Activated CD8-positive, alpha-beta T cell treated with anti-CD3 and anti-CD28 coated beads for 36 hours (primary cell): ENCODE data around the gene MLH3. TPM values are rescaled to one million over a fixed set of nuclear protein-coding genes. Genes with fewer than 3 reads are reported as not detected.

Experiments
- ATAC-seq: fragments of 200-7000 bp; cut with Tn5 transposase; one replicate; pipeline ENCODE4 v1.10.0; 2021; ENCODE audit warnings: mild to moderate bottlenecking, moderate library complexity
- CTCF ChIA-PET: fragments of 350-600 bp; sonication (Branson Sonifier 250); formaldehyde crosslinking; loops from one replicate; lab custom pipeline; 2021; ENCODE audit warnings: antibody characterized with exemption; lab: Charles Lee
- POLR2A ChIA-PET: fragments of 350-600 bp; sonication (Branson Sonifier 250); formaldehyde crosslinking; loops from one replicate; lab custom pipeline; 2021; ENCODE audit warnings: antibody characterized with exemption; lab: Charles Lee
- DNase-seq: peaks from one replicate; pipeline ENCODE4 v3.0.0-alpha.2; 2020
- H3K27ac Mint-ChIP-seq: one replicate; pipeline ENCODE4 v1.8.0; 2021; ENCODE audit warnings: mild to moderate bottlenecking, mixed read lengths
- H3K27me3 Mint-ChIP-seq: one replicate; pipeline ENCODE4 v1.8.0; 2021; ENCODE audit warnings: mixed read lengths
- H3K36me3 Mint-ChIP-seq: one replicate; pipeline ENCODE4 v1.8.0; 2021; ENCODE audit warnings: low read depth, mixed read lengths
- H3K4me1 Mint-ChIP-seq: one replicate; pipeline ENCODE4 v1.8.0; 2021; ENCODE audit warnings: low read depth, mixed read lengths
- H3K4me3 Mint-ChIP-seq: one replicate; pipeline ENCODE4 v1.8.0; 2021; ENCODE audit warnings: mild to moderate bottlenecking, moderate library complexity, mixed read lengths
- H3K9me3 Mint-ChIP-seq: one replicate; pipeline ENCODE4 v1.8.0; 2021; ENCODE audit warnings: mixed read lengths
- intact Hi-C: fragments of 100-400 bp; cut with micrococcal nuclease; formaldehyde crosslinking; loops from one replicate; pipeline ENCODE4 v1.10.0; 2022
- total RNA-seq, 2 experiments: library from RNA; stranded (reverse); gene quantifications; one replicate each; pipeline ENCODE4 v1.2.3, GENCODE V29; 2021
- TF ChIP-seq, protein P1 (sequence below): fragments of 200-600 bp; IDR thresholded peaks from one replicate; pipeline ENCODE4 v1.8.0; 2022; ENCODE audit warnings: antibody characterized with exemption, mild to moderate bottlenecking

Gene MLH3
- total RNA-seq, 2 experiments from 2014 or later, result 26.8 to 29.0 TPM

DNA sequence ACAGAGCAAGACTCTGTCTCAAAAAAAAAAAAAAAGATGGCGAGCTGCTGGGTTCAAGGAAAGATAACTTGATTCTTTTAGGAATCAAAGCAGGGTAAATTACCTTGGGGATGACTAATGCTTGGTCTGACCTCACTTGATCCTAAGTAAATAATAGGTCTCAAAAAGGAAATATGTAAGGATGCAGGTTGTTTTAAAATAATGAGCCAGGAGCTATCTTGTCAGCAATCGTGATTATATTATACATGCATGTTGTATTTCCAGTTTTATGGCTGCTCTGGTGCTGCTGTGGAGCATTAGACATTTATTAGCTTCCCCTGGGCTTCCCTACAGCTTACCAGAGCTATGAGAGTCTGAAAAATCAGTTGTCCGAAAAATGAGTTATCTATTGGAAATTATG, 45.9 kb downstream of the MLH3 start:
- POLR2A ChIA-PET, result interaction anchor here (1.3 to 2.1 kb wide), 2 partner anchors 8 to 66 kb away, joined by 3 to 7 read pairs; no protein-coding TSS in a partner anchor
- peaks cover 51% of the 10 kb centered on the region for H3K36me3 Mint-ChIP-seq
- intact Hi-C loops, result no loop called here

DNA sequence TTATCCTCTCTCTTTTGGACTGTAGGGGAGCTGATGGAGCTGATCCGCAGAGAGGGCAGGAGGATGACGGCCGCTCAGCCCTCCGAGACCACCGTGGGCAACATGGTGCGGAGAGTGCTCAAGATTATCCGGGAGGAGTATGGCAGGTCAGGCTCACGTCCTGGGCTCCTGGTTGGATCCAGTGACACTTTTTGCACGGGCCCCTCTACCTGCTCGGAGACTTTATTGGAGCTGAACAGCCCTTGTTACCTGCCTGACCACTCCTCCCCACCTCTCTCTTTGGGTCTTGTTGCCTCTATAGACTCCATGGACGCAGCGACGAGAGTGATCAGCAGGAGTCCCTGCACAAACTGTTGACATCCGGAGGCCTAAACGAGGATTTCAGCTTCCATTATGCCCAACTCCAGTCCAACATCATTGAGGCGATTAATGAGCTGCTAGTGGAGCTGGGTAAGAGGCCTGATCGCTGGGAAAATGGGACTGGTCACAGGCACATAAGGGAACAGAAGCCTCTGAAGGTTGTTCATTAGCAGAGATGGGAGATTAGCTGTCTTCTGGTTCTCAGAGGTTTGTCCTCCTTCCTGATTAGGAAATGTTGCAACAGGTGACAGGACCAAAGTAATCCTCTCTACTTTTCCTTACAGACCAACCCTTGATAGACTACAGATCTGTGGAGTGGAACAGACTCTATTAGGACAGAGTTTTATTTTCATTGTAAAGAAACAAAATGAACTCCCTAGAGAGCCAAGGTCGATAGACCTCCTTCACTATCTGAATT, 47.8 kb downstream of the MLH3 start:
- H3K27ac Mint-ChIP-seq, result peak overlapping the region; percentile 95
- peaks cover 41% of the 10 kb centered on the region for H3K4me1 Mint-ChIP-seq
- H3K4me3 Mint-ChIP-seq, result peak overlapping the region; percentile 94
- intact Hi-C loops, result no loop called here
- ChIA-PET POLR2A (interaction anchor here (0.9 to 2.1 kb wide), 9 partner anchors 8 to 80 kb away, joined by 3 to 8 read pairs (median 5); partner anchors contain the start of gene RPS6KL1), CTCF (interaction anchor here (0.7 to 2.4 kb wide), 9 partner anchors 12 to 143 kb away, joined by 3 to 9 read pairs (median 4); no protein-coding TSS in a partner anchor)
- no peak for ATAC-seq
- no peaks in the 10 kb centered on the region for H3K27me3 Mint-ChIP-seq
- peak; percentile 14 for DNase-seq
- H3K9me3 Mint-ChIP-seq, result no peaks in the 10 kb centered on the region
- H3K36me3 Mint-ChIP-seq, result peaks cover 34% of the 10 kb centered on the region
- TF ChIP-seq, protein P1, sequence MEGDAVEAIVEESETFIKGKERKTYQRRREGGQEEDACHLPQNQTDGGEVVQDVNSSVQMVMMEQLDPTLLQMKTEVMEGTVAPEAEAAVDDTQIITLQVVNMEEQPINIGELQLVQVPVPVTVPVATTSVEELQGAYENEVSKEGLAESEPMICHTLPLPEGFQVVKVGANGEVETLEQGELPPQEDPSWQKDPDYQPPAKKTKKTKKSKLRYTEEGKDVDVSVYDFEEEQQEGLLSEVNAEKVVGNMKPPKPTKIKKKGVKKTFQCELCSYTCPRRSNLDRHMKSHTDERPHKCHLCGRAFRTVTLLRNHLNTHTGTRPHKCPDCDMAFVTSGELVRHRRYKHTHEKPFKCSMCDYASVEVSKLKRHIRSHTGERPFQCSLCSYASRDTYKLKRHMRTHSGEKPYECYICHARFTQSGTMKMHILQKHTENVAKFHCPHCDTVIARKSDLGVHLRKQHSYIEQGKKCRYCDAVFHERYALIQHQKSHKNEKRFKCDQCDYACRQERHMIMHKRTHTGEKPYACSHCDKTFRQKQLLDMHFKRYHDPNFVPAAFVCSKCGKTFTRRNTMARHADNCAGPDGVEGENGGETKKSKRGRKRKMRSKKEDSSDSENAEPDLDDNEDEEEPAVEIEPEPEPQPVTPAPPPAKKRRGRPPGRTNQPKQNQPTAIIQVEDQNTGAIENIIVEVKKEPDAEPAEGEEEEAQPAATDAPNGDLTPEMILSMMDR, result no peak

More for the DNA sequence above, 45.9 kb downstream of the MLH3 start:
- Mint-ChIP-seq H3K27ac (no peak overlapping the region), H3K4me1 (peaks cover 49% of the 10 kb centered on the region), H3K4me3 (no peak overlapping the region), H3K27me3 (no peaks in the 10 kb centered on the region), H3K9me3 (no peaks in the 10 kb centered on the region)
- CTCF ChIA-PET, result interaction anchor here (1.0 to 2.4 kb wide), 4 partner anchors 14 to 144 kb away, joined by 3 to 9 read pairs (median 4); no protein-coding TSS in a partner anchor
- ATAC-seq (no peak), DNase-seq (no peak)
- TF ChIP-seq, protein P1, result no peak

DNA sequence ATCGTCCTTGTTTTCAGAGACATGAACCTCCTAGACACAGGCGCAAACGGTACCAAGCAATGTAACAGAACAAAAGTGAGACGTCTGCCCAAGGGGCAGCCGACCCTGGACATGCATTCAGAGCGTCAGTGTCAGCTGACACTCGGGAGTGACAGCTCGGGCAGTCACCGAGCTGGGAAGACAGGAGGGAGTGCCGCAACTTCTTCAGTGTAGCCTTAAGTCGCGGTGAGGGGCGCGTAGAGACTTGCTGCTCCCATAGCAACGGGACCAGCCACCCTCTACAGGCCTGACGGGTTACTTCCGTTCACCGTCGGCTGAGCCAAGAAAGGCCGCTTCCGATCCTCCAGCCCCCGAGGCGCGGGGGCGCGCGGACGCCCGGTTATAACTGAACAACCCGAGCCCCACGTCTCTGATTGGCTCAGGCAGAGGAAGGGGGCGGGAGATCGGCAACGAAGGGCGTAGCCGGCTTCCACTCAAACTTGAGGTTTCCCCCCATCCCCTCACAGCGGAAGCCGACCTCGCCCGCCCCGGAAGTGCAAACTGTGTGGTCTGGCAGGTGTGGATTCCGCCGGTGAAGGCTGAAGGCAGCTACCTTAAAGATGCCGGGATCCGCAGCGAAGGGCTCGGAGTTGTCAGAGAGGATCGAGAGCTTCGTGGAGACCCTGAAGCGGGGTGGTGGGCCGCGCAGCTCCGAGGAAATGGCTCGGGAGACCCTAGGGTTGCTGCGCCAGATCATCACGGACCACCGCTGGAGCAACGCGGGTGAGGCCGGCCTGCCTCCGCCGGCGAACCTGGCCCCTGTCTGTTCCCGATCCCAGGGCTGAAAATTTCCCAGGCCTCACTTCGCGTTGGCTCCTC, 48.6 kb downstream of the MLH3 start, which contains the start of gene EIF2B2:
TSS of gene EIF2B2 (plus strand) at position 530 of the 858 bp plus-strand sequence. CDS start at position 600, 70 bp downstream.
- peak within 1 kb of the TSS; percentile 94 for H3K4me3 Mint-ChIP-seq
- TF ChIP-seq, protein P1, result peak; percentile 18
- ATAC-seq, result peak; percentile 98
- H3K27me3 Mint-ChIP-seq, result no peaks in the 10 kb centered on the region
- intact Hi-C loops, result no loop called here
- peaks cover 28% of the 10 kb centered on the region for H3K36me3 Mint-ChIP-seq
- ChIA-PET POLR2A (interaction anchor here (0.6 to 2.1 kb wide), 9 partner anchors 9 to 123 kb away, joined by 3 to 8 read pairs (median 4); partner anchors contain the start of gene RPS6KL1), CTCF (interaction anchor here (0.9 to 2.3 kb wide), 6 partner anchors 12 to 393 kb away, joined by 3 to 7 read pairs (median 4); no protein-coding TSS in a partner anchor)
- H3K9me3 Mint-ChIP-seq, result no peaks in the 10 kb centered on the region
- H3K27ac Mint-ChIP-seq, result peak within 1 kb of the TSS; percentile 95
- DNase-seq, result peak; percentile 99
- peaks cover 35% of the 10 kb centered on the region for H3K4me1 Mint-ChIP-seq

GRCh38 chr14:75001899-75002298, 49.4 kb downstream of the MLH3 start:
- ATAC-seq, result no peak
- peaks cover 32% of the 10 kb centered on the region for H3K4me1 Mint-ChIP-seq
- H3K4me3 Mint-ChIP-seq, result peak overlapping the region; percentile 94
- no peaks in the 10 kb centered on the region for H3K9me3 Mint-ChIP-seq
- peak overlapping the region; percentile 95 for H3K27ac Mint-ChIP-seq
- peaks cover 24% of the 10 kb centered on the region for H3K36me3 Mint-ChIP-seq
- no peaks in the 10 kb centered on the region for H3K27me3 Mint-ChIP-seq
- intact Hi-C loops, result no loop called here
- ChIA-PET POLR2A (interaction anchor here (1.4 to 2.0 kb wide), 2 partner anchors 10 to 124 kb away, joined by 3 to 8 read pairs; no protein-coding TSS in a partner anchor), CTCF (interaction anchor here (1.0 to 1.3 kb wide), 2 partner anchors 140 to 393 kb away, joined by 3 read pairs; no protein-coding TSS in a partner anchor)
- no peak for DNase-seq
- TF ChIP-seq, protein P1, result no peak
